Suprapubic skin (tissue), 3 donors: ENCODE results near the gene JPH2.

ENCODE experiments used
- CTCF ChIP-seq, 2 donors: fragments of 200-600 bp in 1 of 2; fragments of 450-650 bp in 1 of 2; sonication (generic) in 1 of 2; IDR thresholded peaks; one replicate each; pipeline ENCODE4 v1.5.1; 2016 to 2019; ENCODE audit warnings: antibody characterized with exemption in 2 of 2, mild to moderate bottlenecking in 1 of 2, moderate library complexity in 1 of 2
- EP300 ChIP-seq: sonication (generic); formaldehyde crosslinking; IDR thresholded peaks from one replicate; pipeline ENCODE4 v1.6.1; 2017; ENCODE audit warnings: antibody characterized with exemption
- POLR2A ChIP-seq, 2 donors: fragments of 450-650 bp; IDR thresholded peaks; one replicate each; pipeline ENCODE4 v1.6.1; 2017; ENCODE audit warnings: antibody characterized with exemption in 2 of 2, mild to moderate bottlenecking in 2 of 2, moderate library complexity in 2 of 2

- TF ChIP-seq CTCF (IDR thresholded peaks at IDR 0.05) (no peak), POLR2A (IDR thresholded peaks at IDR 0.05) (no peak), EP300 (no peak)
These were observed 87.2 kb downstream of the JPH2 start for GRCh38 chr20:44099832-44100231.
